Neural progenitor cell (in vitro differentiated cells): ENCODE measurements around the gene MBD4.

Experiments
- CTCF ChIP-seq: fragments of 200-600 bp; sonication (generic); IDR thresholded peaks from 2 replicates; pipeline ENCODE4 v1.5.1; 2017; ENCODE audit warnings: antibody characterized with exemption, mild to moderate bottlenecking
- EZH2 ChIP-seq: fragments of 200-600 bp; sonication (generic); IDR thresholded peaks from 2 replicates; pipeline ENCODE4 v1.6.1; 2017; ENCODE audit warnings: antibody characterized with exemption, mild to moderate bottlenecking, moderate library complexity
- EZH2phosphoT487 ChIP-seq: fragments of 200-600 bp; sonication (generic); IDR thresholded peaks from 2 replicates; pipeline ENCODE4 v1.6.1; 2017; ENCODE audit warnings: antibody characterized with exemption

- TF ChIP-seq CTCF, result no peak
- no peak for TF ChIP-seq EZH2
- TF ChIP-seq EZH2phosphoT487, result no peak
Observed at GRCh38 chr3:129476586-129476985, 36.8 kb upstream of the MBD4 start.
